Measurements from ENCODE around the gene MAD2L1BP. TPM values are rescaled to one million over a fixed set of nuclear protein-coding genes. Genes with fewer than 3 reads are reported as not detected.

MAD2L1BP gene
- total RNA-seq, 1 experiment from 2014 or later = 44.2 TPM

DNA sequence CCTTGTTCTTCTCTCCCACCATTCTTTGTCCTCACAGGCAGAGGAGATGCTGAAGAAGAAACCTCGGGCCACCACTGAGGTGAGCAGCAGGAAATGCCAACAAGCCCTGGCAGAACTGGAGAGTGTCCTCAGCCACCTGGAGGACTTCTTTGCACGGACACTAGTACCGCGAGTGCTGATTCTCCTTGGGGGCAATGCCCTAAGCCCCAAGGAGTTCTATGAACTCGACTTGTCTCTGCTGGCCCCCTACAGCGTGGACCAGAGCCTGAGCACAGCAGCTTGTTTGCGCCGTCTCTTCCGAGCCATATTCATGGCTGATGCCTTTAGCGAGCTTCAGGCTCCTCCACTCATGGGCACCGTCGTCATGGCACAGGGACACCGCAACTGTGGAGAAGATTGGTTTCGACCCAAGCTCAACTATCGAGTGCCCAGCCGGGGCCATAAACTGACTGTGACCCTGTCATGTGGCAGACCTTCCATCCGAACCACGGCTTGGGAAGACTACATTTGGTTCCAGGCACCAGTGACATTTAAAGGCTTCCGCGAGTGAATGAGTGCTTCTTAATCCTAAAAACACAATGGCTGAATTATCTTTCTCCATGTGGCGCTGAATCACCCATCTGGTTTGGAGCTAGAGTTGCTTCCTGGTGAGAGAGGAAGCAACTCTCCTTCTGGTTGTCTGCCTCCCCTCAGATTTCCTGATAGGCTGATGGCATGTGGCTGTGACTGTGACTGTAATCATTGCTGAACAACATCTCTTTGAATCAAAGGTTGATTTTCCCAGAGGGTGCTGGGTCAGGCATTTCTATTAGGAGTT is 4.6 kb downstream of the MAD2L1BP start:
- POLR2A ChIA-PET = no interaction called here
- CTCF ChIA-PET = no interaction called here
- peaks cover 6% of the 10 kb centered on the region for H3K36me3 ChIP-seq (ENCODE audit: control insufficient read depth, insufficient read depth, low read length)

DNA sequence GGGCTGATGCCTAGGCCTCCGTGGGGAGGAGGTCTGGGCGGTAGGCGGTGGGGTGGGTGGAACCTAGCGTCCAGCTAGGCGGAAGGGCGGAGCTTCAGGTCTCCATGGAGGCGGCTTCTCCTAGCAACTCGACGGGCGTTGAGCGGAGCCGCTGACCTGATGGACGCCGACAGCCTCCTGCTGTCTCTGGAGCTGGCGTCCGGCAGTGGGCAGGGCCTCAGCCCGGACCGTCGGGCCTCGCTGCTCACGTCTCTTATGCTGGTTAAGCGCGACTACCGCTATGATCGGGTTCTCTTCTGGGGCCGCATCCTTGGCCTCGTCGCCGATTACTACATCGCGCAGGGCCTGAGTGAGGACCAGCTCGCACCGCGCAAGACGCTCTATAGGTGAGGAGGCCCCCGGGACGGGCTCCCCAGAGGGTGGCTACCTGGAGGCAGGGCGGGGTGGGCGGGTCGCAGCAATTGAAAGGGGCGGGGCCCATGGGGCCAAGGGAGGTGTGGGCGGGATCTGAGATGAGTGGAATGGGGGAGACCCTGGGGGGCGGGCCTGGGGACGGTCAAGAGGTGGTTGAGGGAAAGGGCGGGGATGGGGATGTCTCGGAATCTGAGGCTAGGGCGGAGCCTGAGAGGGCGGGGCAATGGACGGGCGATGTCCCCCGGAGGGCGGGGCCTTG is 9.4 kb downstream of the MAD2L1BP start, which contains the start of gene RSPH9:
RSPH9 (plus strand) TSS at position 97 of the 673 bp plus-strand sequence; CDS start at position 160, 63 bp downstream.
- POLR2A ChIA-PET = no interaction called here
- in situ Hi-C loops (cut with HindIII; ENCODE audit: low pct_unique_long_range_greater_than_20kb, low sequenced_read_pairs) (no loop called here), intact Hi-C loops (cut with micrococcal nuclease; ENCODE audit: unreplicated experiment) (no loop called here)
- Histone ChIP-seq H3K4me3 (ENCODE audit: low read depth in 2 of 2, low read length in 2 of 2) (peak within 1 kb of the TSS; percentile 42 to 54), H3K4me1 (ENCODE audit: control insufficient read depth, insufficient read depth, low read length) (peaks cover 2% of the 10 kb centered on the region; the same call in 1 of the 2 replicates), H3K27ac (ENCODE audit: low read length) (no peak within 1 kb of the TSS), H3K36me3 (ENCODE audit: control insufficient read depth, insufficient read depth, low read length) (no peaks in the 10 kb centered on the region), H3K9me3 (ENCODE audit: control insufficient read depth, insufficient read depth, low read depth, low read length) (no peaks in the 10 kb centered on the region), H3K27me3 (ENCODE audit: control insufficient read depth, insufficient read depth, low read length) (no peaks in the 10 kb centered on the region)
- no TSS peak for BruUV-seq (replicated peaks)
- peak; percentile 84 for ATAC-seq
- TF ChIP-seq, protein P1, sequence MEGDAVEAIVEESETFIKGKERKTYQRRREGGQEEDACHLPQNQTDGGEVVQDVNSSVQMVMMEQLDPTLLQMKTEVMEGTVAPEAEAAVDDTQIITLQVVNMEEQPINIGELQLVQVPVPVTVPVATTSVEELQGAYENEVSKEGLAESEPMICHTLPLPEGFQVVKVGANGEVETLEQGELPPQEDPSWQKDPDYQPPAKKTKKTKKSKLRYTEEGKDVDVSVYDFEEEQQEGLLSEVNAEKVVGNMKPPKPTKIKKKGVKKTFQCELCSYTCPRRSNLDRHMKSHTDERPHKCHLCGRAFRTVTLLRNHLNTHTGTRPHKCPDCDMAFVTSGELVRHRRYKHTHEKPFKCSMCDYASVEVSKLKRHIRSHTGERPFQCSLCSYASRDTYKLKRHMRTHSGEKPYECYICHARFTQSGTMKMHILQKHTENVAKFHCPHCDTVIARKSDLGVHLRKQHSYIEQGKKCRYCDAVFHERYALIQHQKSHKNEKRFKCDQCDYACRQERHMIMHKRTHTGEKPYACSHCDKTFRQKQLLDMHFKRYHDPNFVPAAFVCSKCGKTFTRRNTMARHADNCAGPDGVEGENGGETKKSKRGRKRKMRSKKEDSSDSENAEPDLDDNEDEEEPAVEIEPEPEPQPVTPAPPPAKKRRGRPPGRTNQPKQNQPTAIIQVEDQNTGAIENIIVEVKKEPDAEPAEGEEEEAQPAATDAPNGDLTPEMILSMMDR (IDR thresholded peaks at IDR 0.05) = no peak
- no peak for TF ChIP-seq POLR2AphosphoS5 (IDR thresholded peaks at IDR 0.05; ENCODE audit: low read depth, low read length)
- TF ChIP-seq, protein P2, sequence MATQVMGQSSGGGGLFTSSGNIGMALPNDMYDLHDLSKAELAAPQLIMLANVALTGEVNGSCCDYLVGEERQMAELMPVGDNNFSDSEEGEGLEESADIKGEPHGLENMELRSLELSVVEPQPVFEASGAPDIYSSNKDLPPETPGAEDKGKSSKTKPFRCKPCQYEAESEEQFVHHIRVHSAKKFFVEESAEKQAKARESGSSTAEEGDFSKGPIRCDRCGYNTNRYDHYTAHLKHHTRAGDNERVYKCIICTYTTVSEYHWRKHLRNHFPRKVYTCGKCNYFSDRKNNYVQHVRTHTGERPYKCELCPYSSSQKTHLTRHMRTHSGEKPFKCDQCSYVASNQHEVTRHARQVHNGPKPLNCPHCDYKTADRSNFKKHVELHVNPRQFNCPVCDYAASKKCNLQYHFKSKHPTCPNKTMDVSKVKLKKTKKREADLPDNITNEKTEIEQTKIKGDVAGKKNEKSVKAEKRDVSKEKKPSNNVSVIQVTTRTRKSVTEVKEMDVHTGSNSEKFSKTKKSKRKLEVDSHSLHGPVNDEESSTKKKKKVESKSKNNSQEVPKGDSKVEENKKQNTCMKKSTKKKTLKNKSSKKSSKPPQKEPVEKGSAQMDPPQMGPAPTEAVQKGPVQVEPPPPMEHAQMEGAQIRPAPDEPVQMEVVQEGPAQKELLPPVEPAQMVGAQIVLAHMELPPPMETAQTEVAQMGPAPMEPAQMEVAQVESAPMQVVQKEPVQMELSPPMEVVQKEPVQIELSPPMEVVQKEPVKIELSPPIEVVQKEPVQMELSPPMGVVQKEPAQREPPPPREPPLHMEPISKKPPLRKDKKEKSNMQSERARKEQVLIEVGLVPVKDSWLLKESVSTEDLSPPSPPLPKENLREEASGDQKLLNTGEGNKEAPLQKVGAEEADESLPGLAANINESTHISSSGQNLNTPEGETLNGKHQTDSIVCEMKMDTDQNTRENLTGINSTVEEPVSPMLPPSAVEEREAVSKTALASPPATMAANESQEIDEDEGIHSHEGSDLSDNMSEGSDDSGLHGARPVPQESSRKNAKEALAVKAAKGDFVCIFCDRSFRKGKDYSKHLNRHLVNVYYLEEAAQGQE (IDR thresholded peaks at IDR 0.05; ENCODE audit: insufficient read depth in 1 of 2, low read depth in 2 of 2, low read length in 1 of 2) = no peak
- TF ChIP-seq SIN3A (IDR thresholded peaks at IDR 0.05; ENCODE audit: borderline replicate concordance, insufficient read depth, low read depth, low read length) = no peak
- no peak for TF ChIP-seq TCF7L2 (IDR thresholded peaks at IDR 0.05; ENCODE audit: low read depth, low read length)
- DNase-seq (ENCODE audit: low read depth, low spot score) = no peak
- CTCF ChIA-PET = no interaction called here

More for the DNA sequence above, 4.6 kb downstream of the MAD2L1BP start:
- Histone ChIP-seq H3K27me3 (ENCODE audit: control insufficient read depth, insufficient read depth, low read length) (no peaks in the 10 kb centered on the region), H3K9me3 (ENCODE audit: control insufficient read depth, insufficient read depth, low read depth, low read length) (no peaks in the 10 kb centered on the region), H3K4me3 (ENCODE audit: low read depth in 2 of 2, low read length in 2 of 2) (no peak overlapping the region), H3K4me1 (ENCODE audit: control insufficient read depth, insufficient read depth, low read length) (peaks cover 10% of the 10 kb centered on the region), H3K27ac (ENCODE audit: low read length) (no peak overlapping the region)
- DNase-seq (ENCODE audit: low read depth, low spot score) (no peak), ATAC-seq (no peak)
- TF ChIP-seq POLR2AphosphoS5 (IDR thresholded peaks at IDR 0.05; ENCODE audit: low read depth, low read length) (no peak), SIN3A (IDR thresholded peaks at IDR 0.05; ENCODE audit: borderline replicate concordance, insufficient read depth, low read depth, low read length) (no peak), TCF7L2 (IDR thresholded peaks at IDR 0.05; ENCODE audit: low read depth, low read length) (no peak)
- TF ChIP-seq, protein P1 (IDR thresholded peaks at IDR 0.05) = no peak
- TF ChIP-seq, protein P2 (IDR thresholded peaks at IDR 0.05; ENCODE audit: insufficient read depth in 1 of 2, low read depth in 2 of 2, low read length in 1 of 2) = no peak
- BruUV-seq (replicated peaks) = no TSS peak
- in situ Hi-C loops (cut with HindIII; ENCODE audit: low pct_unique_long_range_greater_than_20kb, low sequenced_read_pairs) = no loop called here
- intact Hi-C loops (cut with micrococcal nuclease; ENCODE audit: unreplicated experiment) = no loop called here

All from Panc1 (cell line).